Adrenal gland (tissue), 5 donors: Measurements from ENCODE around the gene MED12L.

Experiments used
- CTCF ChIP-seq, 6 experiments: fragments of 450-650 bp in 4 of 6; fragments of 200-600 bp in 2 of 6; sonication (generic) in 1 of 6; IDR thresholded peaks; 1 replicate in 5 of 6; 2 replicates in 1 of 6; pipeline versions ENCODE4 v1.5.1 to v1.8.0; 2016 to 2021; ENCODE audit warnings: antibody characterized with exemption in 6 of 6, mild to moderate bottlenecking in 2 of 6, moderate library complexity in 1 of 6
- POLR2A ChIP-seq, 2 donors: fragments of 450-650 bp; IDR thresholded peaks; one replicate each; pipeline ENCODE4 v1.6.1; 2017; ENCODE audit warnings: antibody characterized with exemption in 2 of 2, mild to moderate bottlenecking in 2 of 2, moderate library complexity in 1 of 2
- donor health status: DM: no; HTN: no; CAD: no.

DNA sequence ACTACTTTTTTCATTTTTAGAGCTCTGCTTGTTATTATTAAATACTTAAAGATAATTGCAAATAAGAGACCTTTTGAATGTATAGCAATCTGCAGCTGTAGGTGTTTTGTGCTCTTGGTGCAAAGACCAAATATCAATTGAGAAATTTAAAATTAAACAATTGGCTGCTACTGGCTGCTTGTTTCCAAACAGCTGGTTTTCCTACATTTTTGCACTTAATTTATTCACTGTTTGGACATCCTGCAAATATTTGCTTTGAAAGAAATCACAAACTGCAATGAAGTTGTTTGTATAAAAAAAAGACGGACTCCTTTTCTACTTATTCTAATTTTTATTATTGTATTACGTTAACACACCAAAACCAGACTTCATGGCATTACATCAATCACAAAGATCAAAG is 35.6 kb downstream of the MED12L start:
- TF ChIP-seq CTCF (IDR thresholded peaks at IDR 0.05) (no peak), POLR2A (IDR thresholded peaks at IDR 0.05) (no peak)
